ENCODE data around the gene EXOC6B. TPM values are rescaled to one million over a fixed set of nuclear protein-coding genes. Genes with fewer than 3 reads are reported as not detected.

The EXOC6B gene
- total RNA-seq, 1 donor from 2014 or later = 104 TPM

GRCh38 chr2:72204156-72204785 is 621.6 kb downstream of the EXOC6B start:
- Mint-ChIP-seq H3K9me3 (no peaks in the 10 kb centered on the region), H3K27me3 (ENCODE audit: low read depth) (no peaks in the 10 kb centered on the region), H3K36me3 (no peaks in the 10 kb centered on the region), H3K27ac (peak overlapping the region; percentile 94), H3K4me1 (peaks cover 77% of the 10 kb centered on the region), H3K4me3 (no peak overlapping the region)
- no peak for DNase-seq (ENCODE audit: low spot score in 2 of 2, unreplicated experiment in 2 of 2)
- TF ChIP-seq CTCF (IDR thresholded peaks at IDR 0.05; ENCODE audit: unreplicated experiment) = no peak

- Mint-ChIP-seq H3K36me3 (peaks cover 1% of the 10 kb centered on the region), H3K27me3 (ENCODE audit: low read depth) (no peaks in the 10 kb centered on the region), H3K27ac (peak overlapping the region; percentile 94), H3K4me3 (no peak overlapping the region), H3K4me1 (peaks cover 83% of the 10 kb centered on the region), H3K9me3 (no peaks in the 10 kb centered on the region)
- no peak for DNase-seq (ENCODE audit: low spot score in 2 of 2, unreplicated experiment in 2 of 2)
- no peak for TF ChIP-seq CTCF (IDR thresholded peaks at IDR 0.05; ENCODE audit: unreplicated experiment)
Observed at GRCh38 chr2:72198532-72199241, 627.1 kb downstream of the EXOC6B start.

DNA sequence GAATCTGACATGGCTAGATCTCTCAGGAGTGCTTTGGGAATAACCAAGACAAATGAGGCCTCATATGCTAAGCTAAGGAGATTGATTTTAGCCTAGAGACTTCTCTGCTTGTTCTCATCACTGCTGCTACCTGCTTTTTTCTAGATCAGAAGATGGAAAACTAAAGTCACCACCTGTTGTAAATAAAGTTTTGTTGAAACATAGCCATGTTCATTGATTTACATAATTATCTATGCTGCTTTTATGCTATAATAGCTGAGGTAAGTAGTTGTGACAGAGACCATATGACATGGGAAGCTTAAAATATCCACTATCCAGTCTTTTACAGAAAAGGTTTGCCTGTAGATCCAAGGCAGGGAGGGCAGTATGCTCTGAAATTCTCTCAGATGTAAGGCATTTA is 632.1 kb downstream of the EXOC6B start:
- no peaks in the 10 kb centered on the region for H3K27me3 Mint-ChIP-seq (ENCODE audit: low read depth)
- peaks cover 75% of the 10 kb centered on the region for H3K4me1 Mint-ChIP-seq
- no peak overlapping the region for H3K4me3 Mint-ChIP-seq
- DNase-seq (ENCODE audit: low spot score in 2 of 2, unreplicated experiment in 2 of 2) = no peak
- no peak for TF ChIP-seq CTCF (IDR thresholded peaks at IDR 0.05; ENCODE audit: unreplicated experiment)
- H3K36me3 Mint-ChIP-seq = peaks cover 3% of the 10 kb centered on the region
- H3K9me3 Mint-ChIP-seq = no peaks in the 10 kb centered on the region
- H3K27ac Mint-ChIP-seq = peak overlapping the region; percentile 82

DNA sequence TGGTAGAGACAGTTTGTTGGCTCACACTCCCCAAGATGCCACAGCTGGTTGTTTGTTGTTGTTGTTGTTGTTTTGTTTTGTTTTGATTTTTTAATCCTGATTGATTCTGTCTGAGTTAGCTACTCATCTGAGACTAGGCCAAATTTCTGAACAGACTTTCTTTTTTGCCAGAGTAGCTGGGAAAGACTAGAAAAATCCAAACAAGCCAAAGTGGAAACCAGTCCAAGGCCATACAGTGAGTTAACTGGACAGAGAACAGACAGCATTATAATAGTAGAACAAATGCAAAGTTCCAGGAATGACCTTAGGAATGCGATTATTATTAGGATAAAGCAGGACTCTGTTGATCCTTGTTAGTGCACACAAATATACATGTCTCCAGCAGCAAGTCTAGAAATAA is 634.4 kb downstream of the EXOC6B start:
- DNase-seq (ENCODE audit: low spot score in 2 of 2, unreplicated experiment in 2 of 2) = no peak
- Mint-ChIP-seq H3K36me3 (peaks cover 6% of the 10 kb centered on the region), H3K27me3 (ENCODE audit: low read depth) (no peaks in the 10 kb centered on the region), H3K4me3 (no peak overlapping the region), H3K27ac (peak overlapping the region; percentile 52), H3K9me3 (no peaks in the 10 kb centered on the region), H3K4me1 (peaks cover 54% of the 10 kb centered on the region)
- TF ChIP-seq CTCF (IDR thresholded peaks at IDR 0.05; ENCODE audit: unreplicated experiment) = no peak

GRCh38 chr2:72185206-72185605 is 640.6 kb downstream of the EXOC6B start:
- peak overlapping the region; percentile 69 for H3K27ac Mint-ChIP-seq
- TF ChIP-seq CTCF (IDR thresholded peaks at IDR 0.05; ENCODE audit: unreplicated experiment) = no peak
- no peak for DNase-seq (ENCODE audit: low spot score in 2 of 2, unreplicated experiment in 2 of 2)
- no peak overlapping the region for H3K4me3 Mint-ChIP-seq
- no peaks in the 10 kb centered on the region for H3K9me3 Mint-ChIP-seq
- H3K27me3 Mint-ChIP-seq (ENCODE audit: low read depth) = no peaks in the 10 kb centered on the region
- peaks cover 18% of the 10 kb centered on the region for H3K4me1 Mint-ChIP-seq
- H3K36me3 Mint-ChIP-seq = peaks cover 22% of the 10 kb centered on the region
